OCI-LY3 (cell line): ENCODE results near the gene S100A7.

Experiments
- H2AFZ ChIP-seq: fragments of 200-600, 300-600 bp; shearing (Covaris generic); 2 replicates; pipeline ENCODE4 v1.6.0; 2014; ENCODE audit warnings: antibody characterized with exemption, low read depth, low read length
- H3K27ac ChIP-seq: fragments of 200-600, 300-600 bp; sonication (generic); 2 replicates; pipeline ENCODE4 v1.5.1; 2014; ENCODE audit warnings: mild to moderate bottlenecking, low read length, moderate library complexity, mixed read lengths
- H3K27me3 ChIP-seq: fragments of 200-600, 300-600 bp; sonication (generic); 2 replicates; pipeline ENCODE4 v1.6.1; 2014; ENCODE audit warnings: low read depth, low read length, mixed read lengths
- H3K36me3 ChIP-seq: fragments of 200-600, 300-600 bp; sonication (generic); replicated peaks from 2 replicates; pipeline ENCODE3; 2014; ENCODE audit warnings: low read depth, low read length, mixed read lengths
- H3K4me1 ChIP-seq: fragments of 300-600, 200-600 bp; sonication (generic); 2 replicates; pipeline ENCODE4 v1.6.1; 2014; ENCODE audit warnings: low read length, mixed read lengths
- H3K4me2 ChIP-seq: fragments of 200-600, 300-600 bp; sonication (generic); 2 replicates; pipeline ENCODE4 v1.6.1; 2014; ENCODE audit warnings: low read length, mixed read lengths
- H3K4me3 ChIP-seq: fragments of 300-600, 200-600 bp; sonication (generic); 2 replicates; pipeline ENCODE4 v1.5.1; 2014; ENCODE audit warnings: antibody characterized with exemption, mild to moderate bottlenecking, low read length, moderate library complexity
- H3K79me2 ChIP-seq: fragments of 300-600, 200-600 bp; shearing (Covaris generic); 2 replicates; pipeline ENCODE4 v1.6.1; 2014; ENCODE audit warnings: mild to moderate bottlenecking, low read length, mixed read lengths
- H3K9ac ChIP-seq: fragments of 300-600, 200-600 bp; shearing (Covaris generic); 2 replicates; pipeline ENCODE4 v1.6.0; 2014; ENCODE audit warnings: mild to moderate bottlenecking, low read length, moderate library complexity
- H3K9me3 ChIP-seq: fragments of 200-600, 300-600 bp; shearing (Covaris generic); 2 replicates; pipeline ENCODE4 v1.6.1; 2014; ENCODE audit warnings: low read length, mixed read lengths; ENCODE audit not compliant: insufficient read depth
- H4K20me1 ChIP-seq: fragments of 200-600, 300-600 bp; sonication (generic); 2 replicates; pipeline ENCODE4 v1.6.1; 2016; ENCODE audit warnings: low read length, mixed read lengths; ENCODE audit not compliant: insufficient read depth
- EZH2phosphoT487 ChIP-seq: fragments of 200-600 bp; shearing (Covaris generic); IDR thresholded peaks from 2 replicates; pipeline ENCODE4 v1.6.1; 2018; ENCODE audit warnings: antibody characterized with exemption, mixed run types, low read depth
- TF ChIP-seq, protein P1 (sequence below): fragments of 200-600, 300-600 bp; sonication (generic); IDR thresholded peaks from 2 replicates; pipeline ENCODE4 v1.5.1; 2014; ENCODE audit warnings: antibody characterized with exemption, low read length, low read depth

The S100A7 gene

DNA sequence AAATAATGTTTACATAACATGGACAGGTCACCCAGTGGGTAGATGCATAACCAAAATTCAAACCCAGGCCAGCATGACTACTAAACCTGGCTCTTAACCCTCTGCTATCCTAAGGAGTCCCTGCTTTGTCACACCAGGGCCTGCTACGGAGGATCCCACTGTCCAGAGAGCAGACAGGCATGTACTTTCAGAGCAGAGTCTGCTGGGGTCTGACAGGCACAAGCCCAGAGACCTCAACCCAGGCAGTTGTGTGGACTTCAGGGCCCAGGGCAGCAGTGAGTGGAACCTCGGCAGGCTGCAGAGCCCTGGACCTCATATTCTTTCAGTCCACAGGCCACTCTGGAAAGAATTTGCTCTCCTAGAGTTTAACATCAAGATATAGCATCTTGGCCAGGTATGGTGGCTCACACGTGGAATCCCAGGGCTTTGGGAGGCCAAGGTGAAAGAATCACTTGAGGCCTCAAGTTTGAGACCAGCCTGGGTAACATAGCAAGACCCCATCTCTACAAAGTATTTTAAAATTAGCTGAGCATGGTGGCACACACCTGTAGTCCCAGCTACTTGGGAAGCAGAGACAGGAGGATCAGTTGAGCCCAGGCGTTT lies 16.1 kb upstream of the S100A7 start:
- H3K9me3 ChIP-seq, result no peaks in the 10 kb centered on the region
- no peaks in the 10 kb centered on the region for H3K36me3 ChIP-seq
- peaks cover 44% of the 10 kb centered on the region for H3K27me3 ChIP-seq
- TF ChIP-seq, protein P1, sequence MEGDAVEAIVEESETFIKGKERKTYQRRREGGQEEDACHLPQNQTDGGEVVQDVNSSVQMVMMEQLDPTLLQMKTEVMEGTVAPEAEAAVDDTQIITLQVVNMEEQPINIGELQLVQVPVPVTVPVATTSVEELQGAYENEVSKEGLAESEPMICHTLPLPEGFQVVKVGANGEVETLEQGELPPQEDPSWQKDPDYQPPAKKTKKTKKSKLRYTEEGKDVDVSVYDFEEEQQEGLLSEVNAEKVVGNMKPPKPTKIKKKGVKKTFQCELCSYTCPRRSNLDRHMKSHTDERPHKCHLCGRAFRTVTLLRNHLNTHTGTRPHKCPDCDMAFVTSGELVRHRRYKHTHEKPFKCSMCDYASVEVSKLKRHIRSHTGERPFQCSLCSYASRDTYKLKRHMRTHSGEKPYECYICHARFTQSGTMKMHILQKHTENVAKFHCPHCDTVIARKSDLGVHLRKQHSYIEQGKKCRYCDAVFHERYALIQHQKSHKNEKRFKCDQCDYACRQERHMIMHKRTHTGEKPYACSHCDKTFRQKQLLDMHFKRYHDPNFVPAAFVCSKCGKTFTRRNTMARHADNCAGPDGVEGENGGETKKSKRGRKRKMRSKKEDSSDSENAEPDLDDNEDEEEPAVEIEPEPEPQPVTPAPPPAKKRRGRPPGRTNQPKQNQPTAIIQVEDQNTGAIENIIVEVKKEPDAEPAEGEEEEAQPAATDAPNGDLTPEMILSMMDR, result no peak
- no peak for TF ChIP-seq EZH2phosphoT487
- no peaks in the 10 kb centered on the region for H3K79me2 ChIP-seq
- no peak overlapping the region for H2AFZ ChIP-seq
- H3K4me1 ChIP-seq, result no peaks in the 10 kb centered on the region
- H3K27ac ChIP-seq, result no peak overlapping the region
- H3K9ac ChIP-seq, result no peak overlapping the region
- H3K4me2 ChIP-seq, result no peak overlapping the region
- H3K4me3 ChIP-seq, result no peak overlapping the region
- no peaks in the 10 kb centered on the region for H4K20me1 ChIP-seq

DNA sequence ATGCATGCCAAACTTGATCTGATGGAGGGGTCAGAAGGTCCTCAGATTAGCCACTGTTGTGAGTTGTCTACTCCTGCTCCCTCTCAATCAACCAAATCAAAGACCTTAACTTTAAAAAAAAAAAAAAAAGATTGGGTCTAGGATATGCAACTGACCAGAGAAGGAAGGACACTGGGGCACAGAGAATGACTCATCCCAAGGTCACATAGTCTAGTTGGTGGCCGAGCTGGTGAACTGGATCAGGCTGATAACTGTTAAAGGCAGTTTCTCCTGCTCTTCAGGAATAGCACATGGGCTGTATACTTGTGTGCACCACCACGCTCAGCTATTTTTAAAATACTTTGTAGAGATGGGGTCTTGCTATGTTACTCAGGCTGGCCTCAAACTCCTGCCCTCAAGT lies 14.8 kb upstream of the S100A7 start:
- H3K4me2 ChIP-seq, result no peak overlapping the region
- no peak overlapping the region for H3K4me3 ChIP-seq

DNA sequence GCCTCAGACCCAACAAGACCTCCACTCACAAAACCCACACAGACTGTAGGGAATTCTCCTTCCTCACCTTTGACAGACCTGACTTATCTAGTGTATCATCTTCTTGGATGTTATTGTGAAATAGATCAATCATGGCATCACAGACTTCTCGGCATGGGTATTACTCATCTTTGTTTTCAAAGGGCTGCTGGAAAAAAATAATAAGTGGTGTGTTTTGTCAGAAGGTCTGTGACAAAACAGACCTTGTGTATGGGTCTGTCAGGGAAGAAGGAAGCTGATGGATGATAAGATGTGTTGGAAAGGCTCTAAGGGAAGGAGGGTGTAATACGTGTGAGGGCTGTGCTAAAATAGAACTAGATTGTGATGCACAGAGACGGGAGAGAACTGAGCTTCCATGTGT lies 13.9 kb upstream of the S100A7 start:
- Histone ChIP-seq H2AFZ (no peak overlapping the region), H3K27me3 (peaks cover 45% of the 10 kb centered on the region), H3K9me3 (no peaks in the 10 kb centered on the region), H3K9ac (no peak overlapping the region), H3K4me3 (no peak overlapping the region), H3K79me2 (no peaks in the 10 kb centered on the region), H3K27ac (no peak overlapping the region), H3K4me1 (no peaks in the 10 kb centered on the region), H3K36me3 (no peaks in the 10 kb centered on the region), H3K4me2 (no peak overlapping the region), H4K20me1 (no peaks in the 10 kb centered on the region)
- TF ChIP-seq, protein P1, result no peak
- no peak for TF ChIP-seq EZH2phosphoT487

More for the DNA sequence above, 14.8 kb upstream of the S100A7 start:
- Histone ChIP-seq H4K20me1 (no peaks in the 10 kb centered on the region), H3K79me2 (no peaks in the 10 kb centered on the region), H3K27ac (no peak overlapping the region), H3K9ac (no peak overlapping the region), H3K36me3 (no peaks in the 10 kb centered on the region), H3K4me1 (no peaks in the 10 kb centered on the region), H2AFZ (no peak overlapping the region), H3K9me3 (no peaks in the 10 kb centered on the region), H3K27me3 (peaks cover 46% of the 10 kb centered on the region)
- TF ChIP-seq EZH2phosphoT487, result no peak
- TF ChIP-seq, protein P1, result no peak

DNA sequence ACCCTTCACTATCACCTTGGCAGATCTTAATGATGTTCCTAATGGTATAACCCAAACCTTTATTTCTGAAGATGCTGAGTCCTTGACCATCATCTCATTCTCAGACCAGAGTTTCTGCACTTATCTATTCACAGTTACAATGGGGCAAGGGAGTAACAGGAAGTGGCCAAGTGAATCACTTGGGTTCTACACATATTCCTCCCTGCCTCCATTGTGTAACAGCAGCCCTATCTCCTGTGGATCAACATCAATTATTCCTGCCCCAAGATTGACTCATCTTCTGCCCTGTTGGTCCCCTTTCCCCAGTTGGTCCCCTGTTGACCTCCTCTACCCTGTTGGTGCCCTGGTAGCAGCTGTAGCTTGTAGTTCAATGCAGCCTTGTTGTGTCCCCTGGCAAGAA lies 10.3 kb upstream of the S100A7 start:
- Histone ChIP-seq H3K9me3 (no peaks in the 10 kb centered on the region), H3K4me2 (no peak overlapping the region), H3K4me1 (peaks cover 3% of the 10 kb centered on the region; the same call in 1 of the 2 replicates), H3K27ac (no peak overlapping the region), H3K79me2 (no peaks in the 10 kb centered on the region), H3K4me3 (no peak overlapping the region), H3K9ac (no peak overlapping the region), H4K20me1 (no peaks in the 10 kb centered on the region), H3K27me3 (peaks cover 42% of the 10 kb centered on the region), H3K36me3 (no peaks in the 10 kb centered on the region), H2AFZ (no peak overlapping the region)
- TF ChIP-seq EZH2phosphoT487, result no peak
- TF ChIP-seq, protein P1, result no peak
